PFSK-1 (cell line): Measurements from ENCODE around the gene ISG15.

ENCODE experiments used
- POLR2AphosphoS5 ChIP-seq: IDR thresholded peaks from 2 replicates; pipeline ENCODE4 v1.6.1; 2012; ENCODE audit warnings: low read depth, mild to moderate bottlenecking, control low read depth, low read length, moderate library complexity
- TF ChIP-seq, protein P1 (sequence below), 2 experiments: IDR thresholded peaks; 2 replicates each; pipeline versions ENCODE4 v1.6.1 to v1.8.0; 2011 to 2012; ENCODE audit warnings: low read depth in 2 of 2, low read length in 2 of 2, control low read depth in 1 of 2, inconsistent platforms in 1 of 2, mild to moderate bottlenecking in 1 of 2, moderate library complexity in 1 of 2; ENCODE audit not compliant: insufficient read depth in 1 of 2

GRCh38 chr1:974293-974640 is 39.0 kb upstream of the ISG15 start:
- TF ChIP-seq POLR2AphosphoS5, result no peak
- TF ChIP-seq, protein P1, sequence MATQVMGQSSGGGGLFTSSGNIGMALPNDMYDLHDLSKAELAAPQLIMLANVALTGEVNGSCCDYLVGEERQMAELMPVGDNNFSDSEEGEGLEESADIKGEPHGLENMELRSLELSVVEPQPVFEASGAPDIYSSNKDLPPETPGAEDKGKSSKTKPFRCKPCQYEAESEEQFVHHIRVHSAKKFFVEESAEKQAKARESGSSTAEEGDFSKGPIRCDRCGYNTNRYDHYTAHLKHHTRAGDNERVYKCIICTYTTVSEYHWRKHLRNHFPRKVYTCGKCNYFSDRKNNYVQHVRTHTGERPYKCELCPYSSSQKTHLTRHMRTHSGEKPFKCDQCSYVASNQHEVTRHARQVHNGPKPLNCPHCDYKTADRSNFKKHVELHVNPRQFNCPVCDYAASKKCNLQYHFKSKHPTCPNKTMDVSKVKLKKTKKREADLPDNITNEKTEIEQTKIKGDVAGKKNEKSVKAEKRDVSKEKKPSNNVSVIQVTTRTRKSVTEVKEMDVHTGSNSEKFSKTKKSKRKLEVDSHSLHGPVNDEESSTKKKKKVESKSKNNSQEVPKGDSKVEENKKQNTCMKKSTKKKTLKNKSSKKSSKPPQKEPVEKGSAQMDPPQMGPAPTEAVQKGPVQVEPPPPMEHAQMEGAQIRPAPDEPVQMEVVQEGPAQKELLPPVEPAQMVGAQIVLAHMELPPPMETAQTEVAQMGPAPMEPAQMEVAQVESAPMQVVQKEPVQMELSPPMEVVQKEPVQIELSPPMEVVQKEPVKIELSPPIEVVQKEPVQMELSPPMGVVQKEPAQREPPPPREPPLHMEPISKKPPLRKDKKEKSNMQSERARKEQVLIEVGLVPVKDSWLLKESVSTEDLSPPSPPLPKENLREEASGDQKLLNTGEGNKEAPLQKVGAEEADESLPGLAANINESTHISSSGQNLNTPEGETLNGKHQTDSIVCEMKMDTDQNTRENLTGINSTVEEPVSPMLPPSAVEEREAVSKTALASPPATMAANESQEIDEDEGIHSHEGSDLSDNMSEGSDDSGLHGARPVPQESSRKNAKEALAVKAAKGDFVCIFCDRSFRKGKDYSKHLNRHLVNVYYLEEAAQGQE (IDR thresholded peaks at IDR 0.05; ENCODE audit: insufficient read depth in 1 of 2, low read depth in 2 of 2, low read length in 2 of 2), result no peak
